ENCODE measurements around the gene ZBTB48.

ZBTB48 gene

GRCh38 chr1:6614929-6615785 is 35.4 kb downstream of the ZBTB48 start:
- no peaks in the 10 kb centered on the region for H3K27me3 ChIP-seq (ENCODE audit: control insufficient read depth in 1 of 2, insufficient read depth in 2 of 2, low read length in 2 of 2)
- H3K9ac ChIP-seq (ENCODE audit: low read length in 2 of 2), result peak overlapping the region; percentile 55 to 73
- H3K36me3 ChIP-seq (ENCODE audit: control insufficient read depth in 2 of 2, insufficient read depth in 2 of 2, low read length in 2 of 2), result peaks cover 10 to 18% of the 10 kb centered on the region in 2 donors
- H3K27ac ChIP-seq (ENCODE audit: low read length), result peak overlapping the region; percentile 64
- H3K9me3 ChIP-seq (ENCODE audit: control insufficient read depth in 2 of 2, low read length in 2 of 2), result no peaks in the 10 kb centered on the region
- H3K4me1 ChIP-seq (ENCODE audit: control insufficient read depth, insufficient read depth, low read length), result peaks cover 19% of the 10 kb centered on the region
- peak overlapping the region; percentile 66 to 78 for H3K4me3 ChIP-seq (ENCODE audit: low read length in 2 of 2)

- Histone ChIP-seq H3K27me3 (ENCODE audit: control insufficient read depth in 1 of 2, insufficient read depth in 2 of 2, low read length in 2 of 2) (no peaks in the 10 kb centered on the region), H3K27ac (ENCODE audit: low read length) (no peak overlapping the region), H3K9me3 (ENCODE audit: control insufficient read depth in 2 of 2, low read length in 2 of 2) (no peaks in the 10 kb centered on the region), H3K4me1 (ENCODE audit: control insufficient read depth, insufficient read depth, low read length) (peaks cover 6% of the 10 kb centered on the region), H3K9ac (ENCODE audit: low read length in 2 of 2) (no peak overlapping the region), H3K4me3 (ENCODE audit: low read length in 2 of 2) (no peak overlapping the region), H3K36me3 (ENCODE audit: control insufficient read depth in 2 of 2, insufficient read depth in 2 of 2, low read length in 2 of 2) (peaks cover 30 to 32% of the 10 kb centered on the region in 2 donors)
Observed at GRCh38 chr1:6619045-6619444, 39.3 kb downstream of the ZBTB48 start.

GRCh38 chr1:6621429-6622391 is 41.9 kb downstream of the ZBTB48 start:
- no peaks in the 10 kb centered on the region for H3K27me3 ChIP-seq (ENCODE audit: control insufficient read depth in 1 of 2, insufficient read depth in 2 of 2, low read length in 2 of 2)
- H3K4me1 ChIP-seq (ENCODE audit: control insufficient read depth, insufficient read depth, low read length), result peaks cover 12% of the 10 kb centered on the region
- peak overlapping the region; percentile 6 for H3K27ac ChIP-seq (ENCODE audit: low read length)
- H3K36me3 ChIP-seq (ENCODE audit: control insufficient read depth in 2 of 2, insufficient read depth in 2 of 2, low read length in 2 of 2), result peaks cover 28 to 32% of the 10 kb centered on the region in 2 donors
- no peaks in the 10 kb centered on the region for H3K9me3 ChIP-seq (ENCODE audit: control insufficient read depth in 2 of 2, low read length in 2 of 2)
- H3K4me3 ChIP-seq (ENCODE audit: low read length in 2 of 2), result no peak overlapping the region
- H3K9ac ChIP-seq (ENCODE audit: low read length in 2 of 2), result no peak overlapping the region

- Histone ChIP-seq H3K27ac (ENCODE audit: low read length) (peak overlapping the region; percentile 6), H3K27me3 (ENCODE audit: control insufficient read depth in 1 of 2, insufficient read depth in 2 of 2, low read length in 2 of 2) (no peaks in the 10 kb centered on the region), H3K4me3 (ENCODE audit: low read length in 2 of 2) (no peak overlapping the region), H3K9me3 (ENCODE audit: control insufficient read depth in 2 of 2, low read length in 2 of 2) (no peaks in the 10 kb centered on the region), H3K36me3 (ENCODE audit: control insufficient read depth in 2 of 2, insufficient read depth in 2 of 2, low read length in 2 of 2) (peaks cover 25 to 35% of the 10 kb centered on the region in 2 donors), H3K4me1 (ENCODE audit: control insufficient read depth, insufficient read depth, low read length) (peaks cover 19% of the 10 kb centered on the region), H3K9ac (ENCODE audit: low read length in 2 of 2) (no peak overlapping the region)
Observed at GRCh38 chr1:6622396-6623152, 42.8 kb downstream of the ZBTB48 start.

- H3K36me3 ChIP-seq (ENCODE audit: control insufficient read depth in 2 of 2, insufficient read depth in 2 of 2, low read length in 2 of 2), result peaks cover 31 to 39% of the 10 kb centered on the region in 2 donors
- H3K27ac ChIP-seq (ENCODE audit: low read length), result no peak overlapping the region
- H3K9ac ChIP-seq (ENCODE audit: low read length in 2 of 2), result no peak overlapping the region
Observed at GRCh38 chr1:6623269-6623965, 43.6 kb downstream of the ZBTB48 start.

GRCh38 chr1:6624710-6625583 is 45.2 kb downstream of the ZBTB48 start, which contains the start of gene THAP3:
THAP3 (plus strand) TSS chr1:6624868; CDS start chr1:6625219, 351 bp downstream.
- Histone ChIP-seq H3K27ac (ENCODE audit: low read length) (peak within 1 kb of the TSS; percentile 83), H3K9ac (ENCODE audit: low read length in 2 of 2) (peak within 1 kb of the TSS; percentile 78 to 79), H3K36me3 (ENCODE audit: control insufficient read depth in 2 of 2, insufficient read depth in 2 of 2, low read length in 2 of 2) (peaks cover 37 to 47% of the 10 kb centered on the region in 2 donors), H3K27me3 (ENCODE audit: control insufficient read depth in 1 of 2, insufficient read depth in 2 of 2, low read length in 2 of 2) (no peaks in the 10 kb centered on the region), H3K9me3 (ENCODE audit: control insufficient read depth in 2 of 2, low read length in 2 of 2) (no peaks in the 10 kb centered on the region), H3K4me3 (ENCODE audit: low read length in 2 of 2) (peak within 1 kb of the TSS; percentile 56 to 81), H3K4me1 (ENCODE audit: control insufficient read depth, insufficient read depth, low read length) (peaks cover 22% of the 10 kb centered on the region)

More at GRCh38 chr1:6623269-6623965, 43.6 kb downstream of the ZBTB48 start:
- Histone ChIP-seq H3K4me3 (ENCODE audit: low read length in 2 of 2) (no peak overlapping the region), H3K4me1 (ENCODE audit: control insufficient read depth, insufficient read depth, low read length) (peaks cover 22% of the 10 kb centered on the region), H3K9me3 (ENCODE audit: control insufficient read depth in 2 of 2, low read length in 2 of 2) (no peaks in the 10 kb centered on the region), H3K27me3 (ENCODE audit: control insufficient read depth in 1 of 2, insufficient read depth in 2 of 2, low read length in 2 of 2) (no peaks in the 10 kb centered on the region)

- Histone ChIP-seq H3K9ac (ENCODE audit: low read length in 2 of 2) (peak overlapping the region; percentile 78 to 79), H3K4me3 (ENCODE audit: low read length in 2 of 2) (peak overlapping the region; percentile 56 to 81), H3K4me1 (ENCODE audit: control insufficient read depth, insufficient read depth, low read length) (peaks cover 22% of the 10 kb centered on the region), H3K27ac (ENCODE audit: low read length) (peak overlapping the region; percentile 83), H3K27me3 (ENCODE audit: control insufficient read depth in 1 of 2, insufficient read depth in 2 of 2, low read length in 2 of 2) (no peaks in the 10 kb centered on the region), H3K36me3 (ENCODE audit: control insufficient read depth in 2 of 2, insufficient read depth in 2 of 2, low read length in 2 of 2) (peaks cover 39 to 44% of the 10 kb centered on the region in 2 donors), H3K9me3 (ENCODE audit: control insufficient read depth in 2 of 2, low read length in 2 of 2) (no peaks in the 10 kb centered on the region)
Observed at GRCh38 chr1:6625584-6626149, 45.9 kb downstream of the ZBTB48 start.

- Histone ChIP-seq H3K9ac (ENCODE audit: low read length in 2 of 2) (no peak overlapping the region), H3K27me3 (ENCODE audit: control insufficient read depth in 1 of 2, insufficient read depth in 2 of 2, low read length in 2 of 2) (no peaks in the 10 kb centered on the region), H3K9me3 (ENCODE audit: control insufficient read depth in 2 of 2, low read length in 2 of 2) (no peaks in the 10 kb centered on the region), H3K27ac (ENCODE audit: low read length) (no peak overlapping the region), H3K4me3 (ENCODE audit: low read length in 2 of 2) (no peak overlapping the region), H3K36me3 (ENCODE audit: control insufficient read depth in 2 of 2, insufficient read depth in 2 of 2, low read length in 2 of 2) (peaks cover 32 to 36% of the 10 kb centered on the region in 2 donors), H3K4me1 (ENCODE audit: control insufficient read depth, insufficient read depth, low read length) (peaks cover 22% of the 10 kb centered on the region)
Observed at GRCh38 chr1:6627031-6627430, 47.2 kb downstream of the ZBTB48 start.
